Sciatic nerve (tissue), 2 donors: ENCODE measurements around the gene LDLRAD2. TPM values are rescaled to one million over a fixed set of nuclear protein-coding genes. Genes with fewer than 3 reads are reported as not detected.

Experiments used
- ATAC-seq: fragments of 200-7000 bp; cut with Tn5 transposase; one replicate; pipeline ENCODE4 v1.9.1; 2020; ENCODE audit warnings: mild to moderate bottlenecking, moderate library complexity
- DNase-seq: peaks from one replicate; pipeline ENCODE4 v3.0.0-alpha.2; 2020; ENCODE audit warnings: low spot score
- intact Hi-C: fragments of 100-400 bp; cut with DNase I; formaldehyde crosslinking; loops from one replicate; pipeline ENCODE4 v1.14.2; 2022
- total RNA-seq: library from RNA; stranded (reverse); fragmentation: NEBNext Ultra II Directional; extraction: Animal tissue kit (Norgen Biotek cat#: 25700); gene quantifications from one replicate; pipeline ENCODE4 v1.2.1, GENCODE V29; 2021
- donor health status: DM: no; HTN: no; CAD: no.
- donor health status: DM: no; HTN: no; CAD: no.

Gene LDLRAD2
- total RNA-seq, 1 donor from 2014 or later = 0.13 TPM

DNA sequence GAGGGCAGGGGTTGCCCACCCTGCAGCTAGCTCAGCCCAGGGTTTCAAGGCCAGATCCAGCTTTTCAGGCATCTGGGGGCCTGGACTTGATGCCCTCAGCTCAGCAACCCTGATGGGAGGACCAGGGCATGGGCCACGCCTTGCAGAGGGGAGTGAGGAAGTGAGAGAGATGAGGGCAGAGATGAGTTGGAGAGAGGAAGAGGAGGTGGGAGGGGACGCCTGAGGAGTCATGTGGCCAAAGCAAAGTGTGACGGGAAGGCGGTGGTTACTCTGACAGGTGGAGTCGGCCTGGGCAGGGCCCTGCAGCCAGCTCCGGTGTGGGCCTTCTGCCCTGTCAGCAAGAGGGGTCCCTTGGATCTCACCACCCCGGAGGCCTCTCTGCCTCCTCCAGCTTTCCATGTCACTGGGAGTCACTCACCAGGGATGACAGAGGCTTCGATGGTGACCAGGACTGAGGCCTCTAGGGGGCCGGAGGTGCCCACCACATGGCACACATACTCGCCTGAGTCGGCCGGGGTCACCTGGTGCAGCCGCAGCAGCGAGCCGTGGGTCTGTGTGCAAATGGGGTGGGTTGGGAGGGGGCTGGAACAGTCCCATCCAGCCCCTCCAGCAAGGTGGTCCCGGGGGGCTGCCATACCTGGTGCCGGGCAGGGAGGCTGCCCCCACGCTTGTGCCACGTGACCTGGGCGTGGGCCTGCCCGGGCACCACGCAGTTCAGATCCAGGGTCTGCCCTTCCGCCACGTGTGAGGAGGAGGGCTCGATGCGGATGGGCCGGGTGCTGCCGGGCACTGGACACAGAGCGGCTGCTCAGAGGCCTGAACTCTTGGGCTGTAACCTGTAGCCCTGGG lies 40.4 kb downstream of the LDLRAD2 start:
- DNase-seq (no peak), ATAC-seq (no peak)
- intact Hi-C loops = no loop called here

DNA sequence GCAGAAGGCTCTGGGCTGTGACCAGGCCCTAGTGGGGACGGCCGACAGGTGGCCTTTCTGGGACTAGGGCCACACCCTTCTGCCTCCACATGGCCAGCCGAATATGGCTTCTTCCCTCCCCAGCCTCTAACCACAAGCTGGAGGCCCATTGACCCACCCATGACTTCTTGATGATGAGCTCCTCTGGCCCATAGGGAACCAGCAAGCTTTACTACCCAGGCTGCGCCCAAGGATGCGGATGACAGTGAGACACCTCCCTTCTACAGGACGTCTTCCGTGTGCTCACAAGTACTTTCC lies 41.0 kb downstream of the LDLRAD2 start:
- intact Hi-C loops = no loop called here
- no peak for ATAC-seq
- DNase-seq = no peak

DNA sequence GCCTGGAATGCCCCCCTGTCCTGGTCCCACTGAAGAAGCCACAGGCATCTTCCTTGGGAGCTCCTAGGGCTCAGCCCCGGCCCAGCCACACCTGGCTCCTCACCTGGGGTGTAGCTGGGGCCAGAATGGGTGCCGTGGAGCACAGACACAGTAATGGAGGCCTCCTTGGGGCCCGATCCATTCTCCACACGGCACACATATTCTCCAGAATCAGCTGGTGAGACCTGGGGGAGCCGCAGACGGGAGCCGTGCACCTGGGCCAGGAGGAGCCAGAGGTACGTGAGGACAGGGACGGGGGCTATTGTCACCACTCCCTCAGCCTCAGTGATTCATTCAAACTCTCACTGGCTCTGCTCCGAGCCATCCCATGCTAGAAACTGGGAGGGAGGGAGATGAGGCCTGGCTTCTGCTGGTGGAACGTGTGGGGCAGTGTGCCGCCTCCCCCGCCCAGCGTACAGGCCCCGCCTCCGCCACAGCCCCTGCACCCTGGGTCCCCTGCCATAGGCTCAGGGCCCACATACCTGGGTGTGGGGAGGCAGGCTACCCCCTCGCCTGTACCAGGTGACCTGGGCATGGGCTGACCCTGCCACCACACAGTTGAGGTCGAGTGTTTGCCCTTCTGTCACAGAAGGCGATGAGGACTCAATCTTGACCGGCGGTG lies 42.2 kb downstream of the LDLRAD2 start:
- intact Hi-C loops = no loop called here
- ATAC-seq (no peak), DNase-seq (no peak)

DNA sequence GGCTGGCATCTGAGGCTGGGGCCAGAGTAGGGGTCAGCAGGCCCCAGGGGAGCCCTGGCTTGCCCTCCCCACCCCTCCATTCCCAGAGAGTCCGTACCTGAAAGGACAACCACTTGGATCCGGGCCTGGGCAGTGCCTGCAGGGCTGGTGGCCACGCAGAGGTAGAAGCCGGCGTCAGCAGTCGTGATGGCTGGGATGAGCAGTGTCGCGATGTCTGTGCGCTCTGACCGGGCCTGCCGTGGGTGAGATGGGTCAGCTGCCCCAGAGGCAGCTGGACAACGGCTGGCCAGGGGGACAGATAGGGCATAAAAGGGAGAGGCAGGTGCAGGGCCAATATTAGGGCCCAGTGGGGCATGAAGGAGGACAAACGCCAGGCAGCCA lies 42.7 kb downstream of the LDLRAD2 start:
- intact Hi-C loops = no loop called here
- ATAC-seq (no peak), DNase-seq (no peak)

DNA sequence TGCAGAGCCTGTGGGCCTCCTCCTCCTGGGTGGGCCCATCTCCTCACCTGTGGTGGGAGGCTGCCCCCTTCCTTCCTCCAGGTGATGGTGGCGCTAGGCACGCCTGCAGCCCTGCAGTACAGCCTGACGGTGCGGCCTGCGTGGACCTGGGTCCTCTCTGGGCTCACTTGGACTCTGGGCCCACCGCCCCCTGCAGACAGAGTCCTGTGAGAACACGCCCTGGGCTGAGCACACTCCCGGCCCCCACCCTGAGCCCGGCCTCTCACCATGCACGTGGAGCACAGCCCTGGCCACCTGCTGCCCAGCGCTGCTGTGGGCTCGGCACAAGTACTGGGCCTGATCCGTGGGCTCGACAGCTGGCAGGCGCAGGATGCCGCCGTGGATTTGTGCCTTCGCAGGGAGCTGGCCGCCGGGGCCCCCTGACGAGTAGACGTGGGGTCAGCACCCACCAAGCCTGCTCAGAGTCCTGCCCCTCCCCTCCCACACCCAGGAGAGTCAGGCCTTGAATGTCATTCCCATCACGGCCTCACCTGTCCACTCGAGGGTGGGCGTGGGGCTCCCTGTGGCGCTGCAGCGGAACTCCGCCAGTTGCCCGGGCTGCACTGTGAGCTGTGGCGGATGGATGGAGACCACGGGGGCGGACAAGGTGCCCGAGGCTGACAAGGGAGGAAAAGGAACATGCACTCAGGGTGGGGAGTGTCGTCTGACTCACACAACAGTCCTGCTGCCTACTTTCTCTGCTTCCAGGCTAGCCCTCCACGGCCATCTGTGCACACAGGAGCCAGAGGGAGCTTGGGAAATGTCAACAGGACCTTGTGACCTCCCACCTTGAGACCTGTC lies 43.4 kb downstream of the LDLRAD2 start:
- no peak for DNase-seq
- ATAC-seq = no peak
- intact Hi-C loops = no loop called here

DNA sequence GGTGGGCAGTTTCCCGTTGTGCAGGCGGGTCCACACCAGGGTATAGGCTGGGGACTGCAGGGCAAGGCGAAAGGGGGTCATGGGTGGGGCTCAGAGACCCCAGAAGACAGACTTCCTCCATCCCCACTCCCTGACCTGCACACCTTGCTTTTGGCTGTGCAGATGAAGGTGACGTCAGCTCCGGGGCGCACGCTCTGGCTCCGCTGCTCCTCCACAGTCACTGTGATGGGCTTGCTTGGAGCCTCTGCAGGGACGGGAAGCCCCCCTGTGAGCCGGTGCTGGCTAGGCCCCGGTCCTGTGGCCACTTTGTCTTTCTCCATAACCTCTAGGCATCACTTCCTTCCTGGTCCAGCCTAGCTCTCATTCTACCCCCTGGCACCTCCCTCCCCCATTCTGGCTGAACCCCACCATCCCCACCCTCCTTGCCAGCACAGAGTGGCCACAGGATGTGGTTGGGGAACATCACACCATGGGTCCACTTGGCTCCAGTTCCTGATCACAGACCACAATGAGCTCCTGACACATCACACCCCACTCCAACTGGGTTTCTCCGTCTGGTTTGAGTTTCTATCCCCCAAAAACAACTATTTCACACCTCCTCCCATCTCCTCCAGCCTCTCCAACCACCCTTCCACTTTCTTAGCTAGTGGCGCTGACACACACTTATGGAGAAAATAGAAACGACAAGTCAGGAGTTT lies 45.2 kb downstream of the LDLRAD2 start:
- no peak for ATAC-seq
- DNase-seq = no peak
- intact Hi-C loops = no loop called here

DNA sequence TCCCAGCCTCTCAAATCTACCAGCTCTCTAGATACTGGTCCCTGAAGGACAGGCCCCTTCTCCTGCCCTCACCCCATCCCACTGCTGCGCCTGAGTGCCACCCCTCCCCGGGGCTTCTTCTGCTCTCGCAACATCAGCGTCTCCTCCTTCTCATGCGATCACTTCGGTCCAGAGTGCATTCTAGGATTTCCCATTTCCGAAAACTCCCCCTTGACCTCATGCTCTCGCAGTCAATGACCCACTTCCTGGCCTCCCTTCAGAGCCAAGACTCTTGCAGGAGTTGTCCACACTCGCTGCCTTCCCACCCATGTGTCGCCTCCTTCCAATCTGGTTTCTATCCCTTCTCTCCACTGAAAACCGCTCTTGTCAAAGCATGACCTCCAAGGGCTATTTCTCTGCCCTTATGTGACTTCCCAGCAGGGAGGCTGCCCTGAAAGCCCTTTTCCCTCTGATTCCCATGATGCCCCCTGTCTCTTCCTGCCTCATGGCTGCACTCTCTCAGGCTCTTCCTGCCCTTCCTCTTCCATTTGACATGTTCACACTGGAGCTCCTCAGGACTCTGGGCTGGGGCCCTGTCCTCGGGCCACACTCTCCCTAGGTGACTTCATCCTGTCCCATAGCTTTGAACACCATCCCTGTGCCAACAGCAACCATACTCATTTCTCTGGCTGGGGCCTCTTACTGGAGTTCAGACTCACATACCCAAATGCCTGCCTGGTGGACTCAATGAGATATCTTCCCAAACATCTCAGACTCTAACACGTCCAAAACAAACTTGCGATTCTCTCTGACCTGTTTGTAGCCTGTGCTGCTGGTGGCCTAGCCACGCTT lies 46.0 kb downstream of the LDLRAD2 start:
- intact Hi-C loops = no loop called here
- ATAC-seq (no peak), DNase-seq (no peak)

DNA sequence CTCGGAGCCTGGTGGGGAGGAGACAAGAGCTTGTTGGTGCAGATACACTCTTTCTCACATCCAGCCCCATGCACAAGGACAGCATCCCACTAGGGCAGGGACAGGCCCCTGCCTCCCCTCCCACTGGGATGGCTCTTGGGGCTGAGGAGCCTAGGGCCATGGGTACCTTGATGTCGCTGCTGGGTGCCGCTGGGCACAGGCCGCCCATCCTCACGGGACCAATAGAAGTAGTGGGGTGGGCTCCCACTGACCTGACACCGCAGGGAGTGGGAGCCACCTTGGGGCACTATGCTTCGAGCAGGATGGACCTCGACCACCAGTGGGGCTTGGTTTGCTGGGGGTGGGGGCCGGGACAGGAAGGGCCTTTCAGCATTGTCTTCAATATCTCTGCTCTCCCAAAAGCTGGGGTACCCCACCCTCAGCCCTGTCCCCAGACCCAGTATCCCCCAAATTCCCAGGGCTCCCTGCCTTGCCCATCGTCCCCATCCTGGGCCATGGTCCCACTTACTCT lies 47.7 kb downstream of the LDLRAD2 start:
- intact Hi-C loops = no loop called here
- ATAC-seq (no peak), DNase-seq (no peak)

DNA sequence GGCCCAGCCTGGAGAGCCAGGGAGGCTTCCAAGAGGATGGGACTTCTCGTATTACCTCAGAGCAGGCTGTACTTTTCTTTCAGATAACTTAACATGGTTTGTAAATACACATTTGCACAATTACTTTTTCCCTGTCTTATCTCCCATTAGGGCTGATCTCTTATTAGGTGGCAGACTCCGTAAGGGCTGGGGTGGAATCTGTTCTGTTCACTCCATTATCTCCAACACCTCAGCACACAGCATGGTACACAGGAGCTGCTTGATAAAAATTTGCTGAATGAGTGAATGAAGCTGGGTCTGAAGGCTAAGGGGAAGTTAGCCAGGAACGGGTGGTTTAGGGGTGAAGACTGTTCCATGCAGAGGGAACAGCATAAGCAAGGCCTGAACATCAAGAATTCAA lies 48.9 kb downstream of the LDLRAD2 start:
- DNase-seq (no peak), ATAC-seq (no peak)
- intact Hi-C loops = no loop called here

DNA sequence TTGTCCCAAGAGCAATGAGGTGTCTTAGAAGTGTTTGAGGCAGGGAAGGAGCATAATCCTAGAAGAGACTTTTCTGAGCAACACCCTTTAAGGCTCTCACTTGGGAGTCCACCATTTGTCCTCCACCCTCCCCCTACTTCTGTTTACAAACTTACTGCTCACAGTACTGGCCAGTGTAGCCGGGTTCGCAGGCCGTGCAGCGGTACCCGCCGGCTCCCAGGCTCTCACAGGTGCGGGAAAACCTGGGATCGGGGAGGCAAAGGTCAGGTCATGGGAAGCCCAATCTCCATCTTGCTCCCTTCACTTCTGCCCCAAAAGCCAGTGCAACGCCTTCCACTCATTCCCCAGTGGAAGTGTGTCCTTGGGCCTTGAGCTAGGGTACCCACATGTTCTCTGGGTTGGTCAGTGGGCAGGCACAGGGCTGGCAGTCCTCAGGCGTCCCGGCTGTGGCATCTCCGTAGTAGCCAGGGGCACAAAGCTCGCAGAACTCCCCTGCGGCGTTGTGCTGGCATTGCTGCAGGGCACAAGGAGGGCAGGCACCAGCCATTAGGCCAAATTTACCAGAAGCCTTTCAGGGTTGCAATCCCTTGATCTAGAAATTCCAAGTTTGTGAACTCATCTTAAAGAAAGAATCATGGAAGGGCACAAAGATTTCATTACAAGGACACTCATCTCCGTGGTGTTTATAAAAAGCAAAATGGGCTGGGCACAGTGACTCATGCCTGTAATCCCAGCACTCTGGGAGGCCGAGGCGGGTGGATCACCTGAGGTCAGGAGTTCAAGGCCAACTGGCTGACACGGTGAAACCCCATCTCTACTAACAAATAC lies 49.8 kb downstream of the LDLRAD2 start:
- ATAC-seq = no peak
- DNase-seq = no peak
- intact Hi-C loops = no loop called here

DNA sequence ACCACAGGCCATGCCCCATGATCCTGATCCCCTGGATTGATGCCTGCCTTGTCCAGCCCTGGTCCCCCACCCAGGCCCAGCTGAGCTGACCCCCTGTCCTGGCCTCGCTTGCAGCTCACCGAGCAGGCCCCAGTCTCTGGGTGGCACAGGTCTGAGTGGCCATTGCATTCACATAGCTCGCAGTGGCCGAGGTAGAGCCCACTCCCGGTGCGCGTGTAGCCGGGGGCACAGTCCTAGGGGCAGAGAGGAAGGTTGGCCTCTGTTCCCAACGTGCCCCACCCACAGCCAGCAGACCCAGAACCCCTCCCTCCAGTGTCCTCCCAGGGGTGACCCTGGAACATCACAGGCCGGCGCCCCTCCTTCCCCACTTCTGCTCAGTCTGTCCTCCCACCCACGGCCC lies 51.9 kb downstream of the LDLRAD2 start:
- intact Hi-C loops = no loop called here
- ATAC-seq (peak; percentile 38), DNase-seq (no peak)

DNA sequence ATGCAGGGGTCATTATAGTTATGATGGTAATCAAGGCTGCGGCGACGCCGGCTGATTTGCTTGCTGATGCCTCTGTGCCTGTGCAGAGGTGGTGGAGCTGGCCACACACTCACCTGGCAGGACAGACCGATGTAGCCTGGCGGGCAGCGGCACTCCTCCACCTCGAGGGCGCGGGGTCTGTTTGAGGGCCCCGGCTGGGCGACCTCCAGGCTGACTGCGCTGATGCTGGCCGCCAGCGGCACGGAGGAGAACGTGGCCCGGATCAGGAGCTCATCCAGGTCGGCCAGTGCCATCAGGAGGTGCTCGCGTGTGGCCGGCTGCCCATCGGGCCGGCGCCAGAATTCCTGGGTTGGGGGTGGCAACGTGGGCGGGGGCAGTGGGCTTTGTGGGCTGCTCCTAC lies 52.7 kb downstream of the LDLRAD2 start:
- intact Hi-C loops = no loop called here
- DNase-seq (no peak), ATAC-seq (no peak)

DNA sequence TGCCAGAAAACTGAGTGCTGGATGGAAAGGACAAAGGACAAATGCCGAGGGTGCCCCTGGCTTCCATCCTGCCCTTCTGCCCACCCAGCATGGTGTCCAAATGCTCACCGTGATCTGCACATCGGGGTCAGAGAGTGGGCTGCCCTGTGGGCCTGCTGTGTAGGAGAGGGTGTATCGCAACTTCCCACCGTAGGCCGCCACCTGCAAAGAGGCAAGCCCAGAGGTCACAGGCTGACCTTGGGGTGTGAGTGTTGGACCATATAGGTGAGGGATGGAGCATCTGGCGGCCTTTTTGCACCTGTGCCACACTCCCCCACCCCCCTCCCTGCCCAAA lies 53.5 kb downstream of the LDLRAD2 start:
- ATAC-seq (no peak), DNase-seq (no peak)
- intact Hi-C loops = no loop called here

DNA sequence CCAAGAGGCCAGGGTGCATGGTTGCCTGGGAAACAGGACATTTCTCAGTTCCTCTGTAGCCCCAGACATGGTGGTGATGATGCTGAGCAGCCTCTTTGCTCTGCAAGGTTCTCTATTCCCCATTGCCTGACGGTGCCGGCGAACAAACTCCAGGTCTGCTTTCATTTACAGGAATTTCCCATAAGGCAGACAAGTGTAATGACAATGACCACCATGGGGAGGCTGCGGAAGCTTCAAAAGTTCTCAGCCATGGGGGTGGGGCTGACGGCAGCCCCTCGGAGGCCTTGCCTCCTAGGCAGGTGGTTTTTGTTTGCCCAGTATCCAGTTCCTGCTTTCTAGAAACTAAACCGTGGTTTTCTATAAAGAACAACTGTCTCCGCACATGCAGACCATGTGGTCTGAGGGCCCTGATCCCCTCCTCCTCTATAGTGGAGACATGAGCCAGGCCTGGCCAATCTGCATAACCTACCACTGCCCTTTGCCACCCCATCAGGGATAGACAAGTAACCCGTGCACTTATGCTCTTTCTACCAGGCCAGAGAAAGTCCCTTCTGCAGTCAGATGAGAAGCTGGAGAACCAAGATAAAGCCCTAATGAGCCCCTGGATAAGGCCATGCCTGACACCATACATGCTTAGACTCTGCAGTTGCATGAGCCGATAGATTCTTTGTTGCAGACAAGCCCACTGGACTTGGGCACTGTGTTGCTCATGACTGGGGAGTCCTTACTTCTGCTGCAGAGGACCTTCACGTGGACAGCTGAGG lies 54.1 kb downstream of the LDLRAD2 start:
- intact Hi-C loops = no loop called here

DNA sequence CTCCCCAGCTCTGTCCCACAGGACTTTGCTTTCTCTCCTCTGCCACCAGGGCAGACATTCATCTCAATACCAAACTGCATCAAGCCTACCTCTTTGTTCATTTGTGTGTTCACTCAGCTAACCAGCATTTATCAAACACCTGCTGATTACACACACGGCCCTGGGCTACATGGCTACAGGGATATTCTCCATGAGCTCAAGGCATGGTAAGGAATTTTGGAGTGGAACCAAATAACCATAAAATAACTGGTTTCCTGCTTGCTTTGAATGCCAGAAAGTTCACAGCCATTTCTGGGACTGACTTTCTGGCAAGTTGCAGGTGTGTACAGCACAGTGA lies 54.6 kb downstream of the LDLRAD2 start:
- ATAC-seq = no peak
- no peak for DNase-seq
- intact Hi-C loops = no loop called here

More for the DNA sequence above, 54.1 kb downstream of the LDLRAD2 start:
- ATAC-seq (no peak), DNase-seq (no peak)

DNA sequence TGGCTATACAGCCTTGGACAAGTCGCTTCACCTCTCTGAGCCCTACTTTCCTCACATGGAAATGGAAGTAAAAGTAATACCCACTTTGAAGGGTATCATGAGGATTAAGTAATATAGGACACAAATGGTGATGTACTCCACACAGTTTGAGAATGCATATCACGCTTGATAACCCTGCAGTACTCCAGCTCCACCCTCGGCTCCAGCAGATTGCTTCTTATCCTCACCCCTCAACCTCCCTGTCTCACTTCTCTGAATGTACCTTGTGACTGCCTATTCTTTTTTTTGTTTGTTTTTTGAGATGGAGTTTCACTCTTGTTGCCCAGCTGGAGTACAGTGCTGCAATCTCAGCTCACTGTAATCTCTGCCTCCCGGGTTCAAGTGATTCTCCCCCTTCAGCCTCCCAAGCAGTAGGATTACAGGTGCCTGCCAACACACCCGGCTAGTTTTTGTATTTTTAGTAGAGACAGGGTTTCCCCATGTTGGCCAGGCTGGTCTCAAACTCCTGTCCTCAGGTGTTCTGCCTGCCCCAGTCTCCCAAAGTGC lies 55.5 kb downstream of the LDLRAD2 start:
- intact Hi-C loops = no loop called here

DNA sequence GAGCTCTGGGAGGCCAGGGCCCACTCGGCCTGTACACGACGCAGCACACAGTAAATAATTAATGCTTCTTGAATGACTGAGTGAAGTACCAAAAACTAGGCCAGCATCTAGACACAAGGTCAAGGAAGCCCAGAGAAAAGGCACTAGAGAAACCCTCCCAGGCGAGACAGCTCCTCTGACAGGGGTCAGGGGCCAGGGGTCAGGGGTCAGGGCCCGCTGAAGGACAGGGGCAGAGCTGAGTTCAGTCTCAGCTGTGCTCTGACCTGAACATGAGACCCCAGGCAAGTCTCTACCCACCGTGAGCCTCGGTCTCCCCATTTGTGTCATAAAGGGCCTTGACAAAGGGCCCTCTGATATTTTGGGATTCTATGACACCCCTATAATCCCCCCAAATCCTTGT lies 56.4 kb downstream of the LDLRAD2 start:
- intact Hi-C loops = no loop called here
- no peak for DNase-seq
- no peak for ATAC-seq

More for the DNA sequence above, 55.5 kb downstream of the LDLRAD2 start:
- no peak for ATAC-seq
- no peak for DNase-seq
